NCI-H2227 (cell line): ENCODE data around the gene RCVRN.

Source experiments
- DNase-seq: peaks from one replicate; lab custom pipeline; 2025; ENCODE audit not compliant: unreplicated experiment; lab: John Stamatoyannopoulos, UW

The RCVRN gene

GRCh38 chr17:9859781-9860180 is 45.3 kb downstream of the RCVRN start:
- DNase-seq, result no peak

GRCh38 chr17:9855036-9855435 is 50.0 kb downstream of the RCVRN start:
- DNase-seq, result no peak

GRCh38 chr17:9854255-9854654 is 50.8 kb downstream of the RCVRN start:
- no peak for DNase-seq

- no peak for DNase-seq
These were observed 54.9 kb downstream of the RCVRN start for GRCh38 chr17:9850151-9850550.
